GM18907 (cell line): Measurements from ENCODE around the gene SYNE4.
"Not testable (repeated sequence)": the region's sequence is repeated elsewhere in the genome, so short reads cannot be mapped to it uniquely, and the experiment has no call there.

Source experiments
- ATAC-seq: cut with Tn5 transposase; IDR thresholded peaks from one replicate; pipeline ENCODE4 v1.9.1; 2021; ENCODE audit warnings: mild to moderate bottlenecking, moderate library complexity; ENCODE audit not compliant: unreplicated experiment

SYNE4 gene

GRCh38 chr19:35990771-35991730 is 17.6 kb downstream of the SYNE4 start:
- no peak for ATAC-seq

GRCh38 chr19:35990156-35990555 is 18.5 kb downstream of the SYNE4 start:
- ATAC-seq: no peak

- no peak for ATAC-seq
Observed at GRCh38 chr19:35988824-35989223, 19.8 kb downstream of the SYNE4 start.

- ATAC-seq: no peak
Observed at GRCh38 chr19:35987571-35987896, 21.1 kb downstream of the SYNE4 start.

DNA sequence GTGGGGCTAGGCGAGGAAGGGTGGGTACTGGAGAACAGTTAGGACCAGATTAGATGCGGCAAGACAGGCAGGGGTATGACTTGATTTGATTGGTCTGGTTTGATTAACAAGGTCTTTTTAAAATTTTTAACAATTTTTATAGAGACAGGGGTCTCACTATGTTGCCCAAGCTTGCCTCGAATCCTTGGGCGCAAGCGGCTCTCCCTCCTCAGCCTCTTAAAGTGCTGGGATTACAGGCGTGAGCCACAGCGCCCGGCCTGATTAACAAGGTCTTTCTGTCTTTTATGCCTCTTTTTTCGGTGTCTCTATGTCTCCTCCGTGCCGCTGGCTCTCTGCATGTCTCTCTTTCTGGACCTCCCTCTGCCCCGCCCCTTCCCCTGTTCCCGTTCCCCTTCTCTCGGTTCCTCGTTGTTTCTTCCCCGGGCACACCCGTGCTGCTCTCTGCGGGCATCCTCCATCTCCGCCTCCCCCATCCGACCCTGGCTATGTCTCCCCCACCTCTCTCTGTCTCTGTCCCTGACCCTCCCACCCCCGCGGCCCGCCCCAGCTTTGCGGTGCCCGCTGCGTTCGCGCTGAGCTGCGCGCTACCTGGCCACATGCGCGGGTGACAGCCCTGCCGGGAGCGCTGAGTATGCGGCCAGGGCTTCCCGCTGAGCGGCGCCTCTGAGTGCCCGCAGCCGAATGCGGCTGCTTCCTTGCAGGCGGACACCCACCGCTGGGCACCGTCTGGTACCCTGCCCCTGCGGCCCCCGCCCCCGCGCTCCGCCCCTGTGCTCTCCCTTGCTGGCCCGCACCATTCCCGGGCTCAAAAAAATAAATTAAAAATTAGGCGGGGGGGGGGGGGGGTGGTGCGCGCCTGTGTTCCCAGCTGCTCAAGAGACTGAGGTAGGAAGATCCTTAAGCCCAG is 21.7 kb downstream of the SYNE4 start:
- ATAC-seq: no peak

DNA sequence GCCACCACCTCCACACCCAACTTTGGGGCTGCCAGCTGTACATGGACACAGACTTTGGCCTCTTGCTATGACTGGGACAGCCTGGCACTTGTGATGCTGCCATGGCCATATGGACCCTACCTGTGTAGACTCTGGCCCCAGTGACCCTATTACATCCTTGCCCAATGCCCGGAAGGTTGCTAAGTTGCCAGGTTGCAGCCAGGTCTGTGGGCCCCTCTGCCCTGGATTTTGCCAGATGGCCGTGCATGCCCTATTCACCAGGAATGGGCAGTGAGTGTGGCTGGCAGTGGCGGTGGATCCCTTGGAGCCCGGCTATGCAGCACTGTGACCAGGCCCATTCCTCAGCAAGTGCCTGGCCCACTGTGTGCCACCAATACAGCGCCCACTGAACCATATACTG is 22.5 kb downstream of the SYNE4 start:
- ATAC-seq: no peak

DNA sequence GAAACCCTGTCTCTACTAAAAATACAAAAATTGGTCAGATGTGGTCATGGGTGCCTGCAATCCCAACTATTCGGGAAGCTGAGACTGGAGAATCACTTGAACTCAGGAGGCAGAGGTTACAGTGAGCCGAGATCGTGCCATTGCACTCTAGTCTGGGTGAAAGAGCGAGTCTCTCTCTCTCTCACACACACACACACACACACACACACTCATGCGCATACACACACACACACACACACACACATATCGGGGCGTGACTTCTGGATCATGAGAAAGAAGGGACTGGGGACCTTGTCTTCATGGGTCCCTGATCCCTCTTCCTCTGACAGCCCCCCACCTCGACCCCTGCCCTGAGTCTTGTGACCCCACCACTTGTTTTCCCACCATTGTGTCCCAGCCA is 25.4 kb downstream of the SYNE4 start:
- no peak for ATAC-seq

DNA sequence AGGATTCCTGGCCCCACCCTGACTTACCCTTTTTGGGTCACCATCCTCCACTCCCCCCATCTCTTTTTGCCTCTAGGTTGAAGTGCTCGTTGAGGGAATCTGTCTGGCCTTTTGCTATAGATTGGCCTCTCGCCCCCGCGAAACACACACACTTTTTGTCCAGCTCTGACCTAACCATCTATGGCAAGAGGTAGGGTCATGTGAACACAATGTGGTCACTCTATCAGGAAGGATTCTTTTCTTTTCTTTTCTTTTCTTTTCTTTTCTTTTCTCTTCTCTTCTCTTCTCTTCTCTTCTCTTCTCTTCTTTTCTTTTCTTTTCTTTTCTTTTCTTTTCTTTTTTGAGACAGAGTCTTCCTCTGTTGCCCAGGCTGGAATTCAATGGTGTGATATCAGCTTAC is 27.6 kb downstream of the SYNE4 start:
- ATAC-seq: not testable (repeated sequence)

DNA sequence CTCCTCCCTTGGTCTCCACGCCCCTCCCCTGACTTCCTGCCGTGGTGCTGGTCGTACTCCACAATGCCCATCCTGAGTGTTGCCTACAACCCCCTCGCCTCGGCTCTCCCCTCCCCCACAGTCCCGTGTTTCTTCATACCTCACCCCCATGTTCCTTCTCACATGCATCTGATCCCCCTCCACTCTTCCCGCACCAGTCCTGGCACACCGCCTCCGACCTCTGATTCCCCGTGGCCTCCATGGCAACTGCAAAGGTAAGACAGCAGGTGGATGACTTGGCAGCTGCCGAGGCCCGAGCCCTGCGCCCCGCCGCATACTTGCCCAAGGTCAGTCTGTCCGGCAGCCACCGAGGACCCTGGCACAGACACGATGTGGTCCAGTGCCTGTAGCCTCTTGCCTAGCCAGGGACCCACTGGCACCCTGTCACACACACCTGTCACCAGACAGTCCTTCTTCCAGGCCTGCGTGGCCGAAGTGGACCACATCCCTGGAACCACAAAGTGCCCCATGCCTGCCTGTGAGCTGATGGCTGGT is 29.7 kb downstream of the SYNE4 start:
- no peak for ATAC-seq

DNA sequence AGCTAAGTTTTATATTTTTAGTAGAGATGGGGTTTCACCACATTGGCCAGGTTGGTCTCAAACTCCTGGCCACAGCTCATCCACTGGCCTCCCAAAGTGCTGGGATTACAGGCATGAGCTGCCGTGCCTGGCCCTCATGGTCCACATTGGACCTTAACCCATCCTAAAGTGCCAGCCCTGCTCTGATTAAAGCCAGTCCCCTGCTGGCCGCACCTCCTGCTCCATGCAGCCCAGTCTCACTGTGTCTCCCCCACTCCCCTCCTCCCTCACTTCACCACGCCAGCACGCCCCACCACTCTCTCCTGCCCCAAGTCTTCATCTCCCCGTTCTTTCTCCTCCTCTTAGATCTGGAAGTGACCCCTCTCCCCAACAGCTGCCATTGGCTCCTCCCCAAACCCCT is 30.3 kb downstream of the SYNE4 start:
- no peak for ATAC-seq

- no peak for ATAC-seq
Observed at GRCh38 chr19:35977446-35978222, 31.0 kb downstream of the SYNE4 start.

DNA sequence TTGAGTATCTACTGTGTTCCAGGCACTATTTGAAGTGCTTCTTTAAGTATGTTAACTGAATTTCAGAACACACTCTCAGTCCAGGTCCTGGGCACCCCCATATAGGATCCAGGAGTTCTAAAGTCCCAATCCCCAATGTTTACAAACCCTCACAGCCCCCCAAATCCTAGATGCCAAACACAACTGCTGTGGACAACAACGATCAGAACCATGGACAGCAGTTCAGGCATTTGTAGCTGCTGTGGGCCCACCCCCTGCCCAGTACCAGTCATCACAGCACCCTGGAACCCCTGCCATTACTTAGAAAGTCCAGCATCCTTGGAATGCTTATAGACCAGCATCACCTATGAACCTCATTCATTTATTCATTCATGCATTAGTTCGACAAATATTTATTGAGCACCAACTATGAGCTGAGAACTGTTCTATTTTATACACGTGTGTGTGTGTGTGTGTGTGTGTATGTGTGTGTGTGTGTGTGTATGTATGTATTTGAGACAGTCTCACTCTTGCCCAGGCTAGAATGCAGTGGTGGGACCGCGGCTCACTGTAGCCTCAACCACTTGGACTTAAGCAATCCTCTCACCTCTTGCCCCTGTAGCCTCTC is 32.9 kb downstream of the SYNE4 start:
- no peak for ATAC-seq

- ATAC-seq: no peak
Observed at GRCh38 chr19:35973487-35973886, 35.1 kb downstream of the SYNE4 start.

GRCh38 chr19:35966771-35967170 is 41.8 kb downstream of the SYNE4 start:
- ATAC-seq: no peak

DNA sequence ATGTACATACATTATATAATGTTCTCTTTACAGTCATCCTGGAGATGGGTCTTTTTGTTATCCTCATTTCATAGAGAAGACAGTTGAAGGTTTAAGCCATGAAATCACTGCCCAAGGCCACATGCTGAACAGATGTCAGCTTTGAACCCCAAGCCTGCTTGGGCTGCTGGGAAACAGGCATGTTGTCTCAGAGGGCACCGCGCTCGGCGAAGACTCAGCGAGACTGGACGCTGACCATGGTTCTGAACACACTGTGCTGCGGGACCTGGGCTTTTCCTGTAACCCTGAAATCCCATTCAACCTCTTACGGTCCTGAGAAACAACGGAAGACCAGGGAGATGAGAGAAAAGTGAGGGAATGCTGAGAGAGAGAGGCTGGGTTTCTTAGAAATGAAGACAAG is 45.1 kb downstream of the SYNE4 start:
- ATAC-seq: no peak

DNA sequence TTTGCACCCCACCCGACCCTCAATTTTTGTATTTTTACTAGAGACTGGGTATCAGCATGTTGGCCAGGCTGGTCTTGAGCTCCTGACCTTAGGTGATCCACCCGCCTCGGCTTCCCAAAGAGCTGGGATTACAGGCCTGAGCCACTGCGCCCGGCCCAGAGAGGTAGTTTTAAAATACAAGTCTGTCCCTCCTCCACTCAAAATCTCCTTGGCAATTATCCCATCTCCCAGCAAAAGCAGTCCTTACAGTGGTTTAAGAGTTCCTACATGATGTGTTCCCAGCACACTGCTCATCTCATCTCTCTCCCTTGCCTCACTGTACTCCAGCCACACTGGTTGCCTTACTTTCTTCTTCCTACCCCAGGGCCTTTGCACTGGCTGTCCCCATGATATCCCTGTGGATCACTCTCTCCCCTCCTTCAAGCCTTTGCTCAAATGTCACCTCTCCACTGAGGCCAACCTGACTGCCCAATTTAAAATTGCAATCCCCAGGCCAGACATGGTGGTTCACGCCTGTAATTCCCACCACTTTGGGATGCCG is 48.1 kb downstream of the SYNE4 start:
- ATAC-seq: no peak

DNA sequence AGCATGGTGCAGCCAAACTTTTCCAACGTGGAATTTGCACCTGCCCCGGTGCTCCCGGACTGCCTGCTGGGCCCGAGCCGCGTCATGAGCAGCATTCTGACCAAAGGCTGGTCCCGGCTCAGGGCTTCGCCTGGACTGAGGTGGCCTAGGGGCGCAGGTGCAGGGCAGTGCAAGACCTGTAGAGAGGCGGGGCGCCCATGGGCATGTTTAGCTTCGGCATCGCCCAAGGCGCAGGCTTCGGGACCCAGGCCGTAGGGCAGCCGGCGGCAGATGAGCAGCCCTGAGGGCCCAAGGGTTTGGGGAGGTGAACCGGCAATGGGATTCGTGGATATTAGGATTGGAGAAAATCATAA is 48.7 kb downstream of the SYNE4 start:
- ATAC-seq: no peak

DNA sequence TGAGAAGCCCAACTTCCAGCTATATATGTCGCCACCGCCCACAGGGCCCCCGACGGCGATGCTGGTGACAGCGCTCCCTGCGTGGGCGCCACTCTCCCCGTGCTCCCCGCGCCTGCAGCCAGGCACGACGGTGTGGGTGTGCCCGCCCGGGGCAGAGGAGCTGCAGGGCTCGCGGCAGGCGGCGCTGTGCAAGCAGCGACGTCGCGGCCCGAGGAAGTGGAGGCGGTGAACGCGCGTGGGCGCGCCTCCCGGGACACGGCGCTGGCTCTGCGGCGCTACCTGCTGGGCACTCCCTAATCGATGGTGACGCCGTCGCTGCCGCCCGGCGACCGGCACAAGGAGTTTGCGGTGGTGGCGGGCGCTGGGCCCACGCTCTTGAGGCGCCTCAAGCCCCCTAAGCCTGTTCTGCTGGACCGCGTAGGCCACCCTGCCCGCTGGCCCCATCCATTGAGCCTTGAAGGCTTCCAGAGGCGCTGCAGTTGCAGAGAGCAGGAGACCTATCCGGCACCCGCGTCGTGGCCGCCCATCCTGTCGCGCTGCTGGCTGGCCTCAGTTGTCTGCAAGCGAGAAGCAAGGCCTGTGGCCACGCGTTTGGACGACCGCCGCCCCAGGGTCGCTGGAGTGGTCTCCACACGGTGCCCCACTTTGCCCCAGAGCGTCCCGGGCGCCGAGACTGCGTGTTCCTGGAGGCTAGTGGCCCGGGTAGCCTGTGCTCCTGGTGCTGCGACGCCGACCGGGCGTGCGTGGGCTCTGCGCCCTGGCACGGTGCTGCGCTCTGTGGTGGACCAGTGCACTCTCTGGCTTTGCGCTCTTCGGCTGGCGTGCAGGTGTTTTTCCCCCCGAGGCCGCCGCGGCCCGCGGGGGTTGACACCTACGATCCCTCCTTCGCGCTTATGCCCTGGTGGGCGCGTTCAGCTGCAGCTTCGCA is 49.3 kb downstream of the SYNE4 start:
- no peak for ATAC-seq

GRCh38 chr19:35958660-35959039 is 50.0 kb downstream of the SYNE4 start:
- no peak for ATAC-seq
